IMR-90 (cell line): Measurements from ENCODE around the gene GRK5.

Experiments
- BHLHE40 ChIP-seq: fragments of 150-350 bp; IDR thresholded peaks from 2 replicates; pipeline ENCODE4 v1.6.1; 2016; ENCODE audit warnings: mild to moderate bottlenecking, low read depth, low read length
- CEBPB ChIP-seq: IDR thresholded peaks from 2 replicates; pipeline ENCODE4 v1.6.1; 2012; ENCODE audit warnings: low read depth, low read length, improper control_type of control experiment
- CHD1 ChIP-seq: IDR thresholded peaks from 2 replicates; pipeline ENCODE4 v1.6.1; 2012; ENCODE audit warnings: low read depth, low read length, improper control_type of control experiment
- FOS ChIP-seq: fragments of 150-350 bp; IDR thresholded peaks from 2 replicates; pipeline ENCODE4 v1.6.1; 2016; ENCODE audit warnings: low read depth, low read length
- MAFK ChIP-seq: IDR thresholded peaks from 2 replicates; pipeline ENCODE4 v1.6.1; 2012; ENCODE audit warnings: low read depth, low read length, improper control_type of control experiment
- MAZ ChIP-seq: IDR thresholded peaks from 2 replicates; pipeline ENCODE4 v1.6.1; 2012; ENCODE audit warnings: low read depth, mild to moderate bottlenecking, low read length, improper control_type of control experiment, moderate library complexity, borderline replicate concordance
- MXI1 ChIP-seq: IDR thresholded peaks from 2 replicates; pipeline ENCODE4 v1.6.1; 2012; ENCODE audit warnings: low read depth, mild to moderate bottlenecking, low read length, moderate library complexity, borderline replicate concordance
- POLR2A ChIP-seq: IDR thresholded peaks from 2 replicates; pipeline ENCODE4 v1.6.1; 2012; ENCODE audit warnings: mild to moderate bottlenecking, low read depth, low read length
- RAD21 ChIP-seq: IDR thresholded peaks from 2 replicates; pipeline ENCODE4 v1.6.1; 2012; ENCODE audit warnings: low read length, improper control_type of control experiment
- RFX5 ChIP-seq: IDR thresholded peaks from 2 replicates; pipeline ENCODE4 v1.8.0; 2012; ENCODE audit warnings: low read depth, mild to moderate bottlenecking, low read length, moderate library complexity
- SMC3 ChIP-seq: fragments of 150-350 bp; IDR thresholded peaks from 2 replicates; pipeline ENCODE4 v1.6.1; 2016; ENCODE audit warnings: low read depth, mild to moderate bottlenecking, antibody characterized with exemption, low read length, moderate library complexity
- TF ChIP-seq, protein P1 (sequence below): conservative IDR thresholded peaks from 2 replicates; pipeline ENCODE4 v1.5.1; 2012; ENCODE audit warnings: mild to moderate bottlenecking, low read depth, low read length, improper control_type of control experiment
- TF ChIP-seq, protein P2 (sequence below): fragments of 150-350 bp; IDR thresholded peaks from 2 replicates; pipeline ENCODE4 v1.6.1; 2017; ENCODE audit warnings: mild to moderate bottlenecking, antibody characterized with exemption, low read length, low read depth

DNA sequence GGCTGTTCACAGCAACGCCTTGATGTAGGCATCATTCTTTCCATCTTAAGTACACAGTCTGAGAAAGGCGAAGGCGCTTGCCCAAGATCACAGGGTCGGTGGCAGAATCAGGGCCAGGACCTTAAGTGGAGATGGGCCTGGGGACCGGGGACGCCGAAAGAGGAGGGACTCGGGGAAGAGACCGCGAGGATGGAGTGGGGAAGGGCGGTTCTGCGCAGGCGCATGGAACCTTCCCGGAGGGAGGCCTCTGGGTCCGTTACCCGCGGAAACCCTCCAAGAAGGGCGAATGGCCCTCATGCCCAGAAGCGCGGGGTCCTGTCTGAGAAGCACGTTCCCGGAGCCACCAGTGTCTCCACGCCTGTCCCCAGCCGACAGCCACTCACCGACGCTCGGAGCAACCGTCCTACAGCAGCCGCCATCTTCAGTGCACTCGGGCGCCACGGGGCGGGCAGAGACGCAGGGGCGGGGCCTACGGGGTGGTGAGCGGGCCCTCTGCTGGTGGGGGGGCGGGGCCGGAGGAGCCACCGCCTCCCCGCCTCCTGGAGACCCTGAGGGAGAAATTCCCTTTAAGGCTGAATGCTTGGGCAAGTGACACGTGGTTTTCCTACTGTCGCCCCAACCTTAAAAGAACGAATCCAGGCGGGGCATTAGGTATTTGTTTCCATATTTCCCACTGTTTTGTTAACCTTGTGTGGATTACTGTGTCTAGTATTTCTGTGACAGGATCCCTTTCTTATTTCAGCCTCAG, 28.8 kb upstream of the GRK5 start, which contains the start of gene PRDX3:
- TF ChIP-seq SMC3 (no peak), CHD1 (no peak), POLR2A (peak; percentile 93), MXI1 (no peak; the same call in 1 of the 2 replicates), RAD21 (peak; percentile 3; the same call in 1 of the 2 replicates), BHLHE40 (no peak), RFX5 (no peak), FOS (no peak), MAFK (no peak), CEBPB (no peak), MAZ (peak; percentile 79; the same call in 1 of the 2 replicates)
- TF ChIP-seq, protein P1, sequence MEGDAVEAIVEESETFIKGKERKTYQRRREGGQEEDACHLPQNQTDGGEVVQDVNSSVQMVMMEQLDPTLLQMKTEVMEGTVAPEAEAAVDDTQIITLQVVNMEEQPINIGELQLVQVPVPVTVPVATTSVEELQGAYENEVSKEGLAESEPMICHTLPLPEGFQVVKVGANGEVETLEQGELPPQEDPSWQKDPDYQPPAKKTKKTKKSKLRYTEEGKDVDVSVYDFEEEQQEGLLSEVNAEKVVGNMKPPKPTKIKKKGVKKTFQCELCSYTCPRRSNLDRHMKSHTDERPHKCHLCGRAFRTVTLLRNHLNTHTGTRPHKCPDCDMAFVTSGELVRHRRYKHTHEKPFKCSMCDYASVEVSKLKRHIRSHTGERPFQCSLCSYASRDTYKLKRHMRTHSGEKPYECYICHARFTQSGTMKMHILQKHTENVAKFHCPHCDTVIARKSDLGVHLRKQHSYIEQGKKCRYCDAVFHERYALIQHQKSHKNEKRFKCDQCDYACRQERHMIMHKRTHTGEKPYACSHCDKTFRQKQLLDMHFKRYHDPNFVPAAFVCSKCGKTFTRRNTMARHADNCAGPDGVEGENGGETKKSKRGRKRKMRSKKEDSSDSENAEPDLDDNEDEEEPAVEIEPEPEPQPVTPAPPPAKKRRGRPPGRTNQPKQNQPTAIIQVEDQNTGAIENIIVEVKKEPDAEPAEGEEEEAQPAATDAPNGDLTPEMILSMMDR: 0 out of 2 replicates have a peak, but pooled peaks have one; percentile 13
- TF ChIP-seq, protein P2, sequence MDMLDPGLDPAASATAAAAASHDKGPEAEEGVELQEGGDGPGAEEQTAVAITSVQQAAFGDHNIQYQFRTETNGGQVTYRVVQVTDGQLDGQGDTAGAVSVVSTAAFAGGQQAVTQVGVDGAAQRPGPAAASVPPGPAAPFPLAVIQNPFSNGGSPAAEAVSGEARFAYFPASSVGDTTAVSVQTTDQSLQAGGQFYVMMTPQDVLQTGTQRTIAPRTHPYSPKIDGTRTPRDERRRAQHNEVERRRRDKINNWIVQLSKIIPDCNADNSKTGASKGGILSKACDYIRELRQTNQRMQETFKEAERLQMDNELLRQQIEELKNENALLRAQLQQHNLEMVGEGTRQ: peak; percentile 55; the same call in 1 of the 2 replicates
